A673 (cell line): Measurements from ENCODE around the gene ZNF35. TPM values are rescaled to one million over a fixed set of nuclear protein-coding genes. Genes with fewer than 3 reads are reported as not detected.

Source experiments
- BruUV-seq: library from RNA; stranded (reverse); fragments of 400-500 nt; replicated peaks from 2 replicates; lab custom pipeline; 2021; lab: Mats Ljungman, UMichigan
- CTCF ChIA-PET: fragments of 300-600 bp; sonication (Branson Sonifier 250); formaldehyde crosslinking; loops from one replicate; lab custom pipeline; 2022; ENCODE audit warnings: antibody characterized with exemption; lab: Charles Lee
- POLR2A ChIA-PET: fragments of 300-600 bp; sonication (Branson Sonifier 250); formaldehyde crosslinking; loops from one replicate; lab custom pipeline; 2022; ENCODE audit warnings: antibody characterized with exemption; ENCODE audit not compliant: low non-redundant PET; lab: Charles Lee
- DNase-seq: peaks from one replicate; pipeline ENCODE4 v3.0.0-alpha.2; 2015; ENCODE audit warnings: low spot score
- H3K27ac ChIP-seq: fragments of 200-600 bp; sonication (generic); 2 replicates; pipeline ENCODE4 v1.5.1; 2016; ENCODE audit warnings: mixed run types, low read depth, mild to moderate bottlenecking, mixed read lengths, antibody characterized with exemption, low read length; ENCODE audit not compliant: poor library complexity, severe bottlenecking
- H3K27me3 ChIP-seq: fragments of 200-600 bp; sonication (generic); replicated peaks from 2 replicates; pipeline ENCODE4 v1.6.1; 2017; ENCODE audit warnings: mixed run types, low read depth, mild to moderate bottlenecking, mixed read lengths, antibody characterized with exemption, low read length; ENCODE audit not compliant: insufficient read depth, poor library complexity
- H3K36me3 ChIP-seq: fragments of 200-600 bp; sonication (generic); 2 replicates; pipeline ENCODE4 v1.6.1; 2016; ENCODE audit warnings: mixed run types, mild to moderate bottlenecking, mixed read lengths, antibody characterized with exemption, low read length; ENCODE audit not compliant: insufficient read depth, poor library complexity, severe bottlenecking
- H3K4me1 ChIP-seq: fragments of 200-600 bp; sonication (generic); 2 replicates; pipeline ENCODE4 v1.6.1; 2017; ENCODE audit warnings: mixed run types, mild to moderate bottlenecking, mixed read lengths, antibody characterized with exemption, low read length; ENCODE audit not compliant: insufficient read depth, poor library complexity, severe bottlenecking
- H3K4me3 ChIP-seq: fragments of 200-600 bp; sonication (generic); 2 replicates; pipeline ENCODE4 v1.5.1; 2016; ENCODE audit warnings: low read depth, mixed run types, mild to moderate bottlenecking, mixed read lengths, low read length; ENCODE audit not compliant: poor library complexity, severe bottlenecking
- H3K9me3 ChIP-seq: fragments of 200-600 bp; sonication (generic); 2 replicates; pipeline ENCODE4 v1.6.1; 2016; ENCODE audit warnings: mixed run types, low read depth, mild to moderate bottlenecking, mixed read lengths, antibody characterized with exemption, low read length; ENCODE audit not compliant: poor library complexity, severe bottlenecking
- EZH2 ChIP-seq: fragments of 200-600 bp; sonication (generic); IDR thresholded peaks from 2 replicates; pipeline ENCODE4 v1.6.1; 2017; ENCODE audit warnings: borderline replicate concordance, low read depth, mild to moderate bottlenecking, mixed read lengths, antibody characterized with exemption, low read length; ENCODE audit not compliant: poor library complexity, severe bottlenecking
- intact Hi-C: fragments of 100-400 bp; cut with micrococcal nuclease; formaldehyde crosslinking; loops from one replicate; pipeline ENCODE4 v1.10.0; 2022; ENCODE audit not compliant: unreplicated experiment
- total RNA-seq: library from RNA; stranded (reverse); gene quantifications from 2 replicates; pipeline ENCODE4 v1.2.3, GENCODE V29; 2021
- TF ChIP-seq, protein P1 (sequence below): fragments of 300-800, 200-600 bp; sonication (generic); conservative IDR thresholded peaks from 2 replicates; pipeline ENCODE4 v1.5.1; 2017; ENCODE audit warnings: low read depth, mild to moderate bottlenecking, antibody characterized with exemption, low read length, moderate library complexity, mixed read lengths

The ZNF35 gene
- total RNA-seq, 1 experiment from 2014 or later: 11.3 TPM

DNA sequence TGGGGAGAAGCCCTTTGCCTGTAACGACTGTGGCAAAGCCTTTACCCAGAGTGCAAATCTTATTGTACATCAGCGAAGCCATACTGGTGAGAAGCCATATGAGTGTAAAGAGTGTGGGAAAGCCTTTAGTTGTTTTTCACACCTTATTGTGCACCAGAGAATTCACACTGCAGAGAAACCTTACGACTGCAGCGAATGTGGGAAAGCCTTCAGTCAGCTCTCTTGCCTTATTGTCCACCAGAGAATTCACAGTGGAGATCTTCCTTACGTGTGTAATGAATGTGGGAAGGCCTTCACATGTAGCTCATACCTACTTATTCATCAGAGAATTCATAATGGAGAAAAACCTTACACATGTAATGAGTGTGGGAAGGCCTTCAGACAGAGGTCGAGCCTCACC, 10.9 kb downstream of the ZNF35 start:
- no peak for DNase-seq
- peaks cover 13% of the 10 kb centered on the region for H3K9me3 ChIP-seq
- no peaks in the 10 kb centered on the region for H3K27me3 ChIP-seq
- H3K36me3 ChIP-seq: peaks cover 37% of the 10 kb centered on the region
- POLR2A ChIA-PET: no interaction called here
- CTCF ChIA-PET: no interaction called here
- H3K4me1 ChIP-seq: no peaks in the 10 kb centered on the region
- no TSS peak for BruUV-seq
- TF ChIP-seq, protein P1, sequence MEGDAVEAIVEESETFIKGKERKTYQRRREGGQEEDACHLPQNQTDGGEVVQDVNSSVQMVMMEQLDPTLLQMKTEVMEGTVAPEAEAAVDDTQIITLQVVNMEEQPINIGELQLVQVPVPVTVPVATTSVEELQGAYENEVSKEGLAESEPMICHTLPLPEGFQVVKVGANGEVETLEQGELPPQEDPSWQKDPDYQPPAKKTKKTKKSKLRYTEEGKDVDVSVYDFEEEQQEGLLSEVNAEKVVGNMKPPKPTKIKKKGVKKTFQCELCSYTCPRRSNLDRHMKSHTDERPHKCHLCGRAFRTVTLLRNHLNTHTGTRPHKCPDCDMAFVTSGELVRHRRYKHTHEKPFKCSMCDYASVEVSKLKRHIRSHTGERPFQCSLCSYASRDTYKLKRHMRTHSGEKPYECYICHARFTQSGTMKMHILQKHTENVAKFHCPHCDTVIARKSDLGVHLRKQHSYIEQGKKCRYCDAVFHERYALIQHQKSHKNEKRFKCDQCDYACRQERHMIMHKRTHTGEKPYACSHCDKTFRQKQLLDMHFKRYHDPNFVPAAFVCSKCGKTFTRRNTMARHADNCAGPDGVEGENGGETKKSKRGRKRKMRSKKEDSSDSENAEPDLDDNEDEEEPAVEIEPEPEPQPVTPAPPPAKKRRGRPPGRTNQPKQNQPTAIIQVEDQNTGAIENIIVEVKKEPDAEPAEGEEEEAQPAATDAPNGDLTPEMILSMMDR: no peak
- no peak overlapping the region for H3K4me3 ChIP-seq
- intact Hi-C loops: no loop called here
- H3K27ac ChIP-seq: no peak overlapping the region

- Histone ChIP-seq H3K36me3 (peaks cover 37% of the 10 kb centered on the region), H3K4me1 (no peaks in the 10 kb centered on the region), H3K9me3 (peaks cover 13% of the 10 kb centered on the region), H3K27ac (no peak overlapping the region), H3K4me3 (no peak overlapping the region), H3K27me3 (no peaks in the 10 kb centered on the region)
- no peak for TF ChIP-seq EZH2
- TF ChIP-seq, protein P1: no peak
- BruUV-seq: no TSS peak
- ChIA-PET CTCF (no interaction called here), POLR2A (no interaction called here)
- DNase-seq: no peak
- intact Hi-C loops: no loop called here
Observed at GRCh38 chr3:44661189-44661588, 12.7 kb downstream of the ZNF35 start.

GRCh38 chr3:44665173-44665572, 16.6 kb downstream of the ZNF35 start:
- no TSS peak for BruUV-seq
- no peaks in the 10 kb centered on the region for H3K9me3 ChIP-seq
- no peak overlapping the region for H3K27ac ChIP-seq
- CTCF ChIA-PET: no interaction called here
- H3K4me1 ChIP-seq: no peaks in the 10 kb centered on the region
- POLR2A ChIA-PET: no interaction called here
- intact Hi-C loops: no loop called here
- no peaks in the 10 kb centered on the region for H3K27me3 ChIP-seq
- H3K4me3 ChIP-seq: no peak overlapping the region
- TF ChIP-seq EZH2: no peak
- H3K36me3 ChIP-seq: peaks cover 6% of the 10 kb centered on the region
- no peak for DNase-seq

GRCh38 chr3:44666346-44666745, 17.8 kb downstream of the ZNF35 start:
- H3K27me3 ChIP-seq: no peaks in the 10 kb centered on the region
- DNase-seq: no peak
- H3K4me1 ChIP-seq: no peaks in the 10 kb centered on the region
- no peaks in the 10 kb centered on the region for H3K36me3 ChIP-seq
- no peak for TF ChIP-seq EZH2
- TF ChIP-seq, protein P1: no peak
- H3K9me3 ChIP-seq: no peaks in the 10 kb centered on the region
- ChIA-PET CTCF (no interaction called here), POLR2A (no interaction called here)
- intact Hi-C loops: no loop called here
- H3K4me3 ChIP-seq: no peak overlapping the region
- no peak overlapping the region for H3K27ac ChIP-seq
- no TSS peak for BruUV-seq
